ENCODE data around the gene HDGF. TPM values are rescaled to one million over a fixed set of nuclear protein-coding genes. Genes with fewer than 3 reads are reported as not detected.

The HDGF gene
- total and polyA plus RNA-seq, 2 of the 8 experiments (the other 6 are each of a cell fraction or from before 2014, with no cell fraction given) = 145 to 391 TPM

DNA sequence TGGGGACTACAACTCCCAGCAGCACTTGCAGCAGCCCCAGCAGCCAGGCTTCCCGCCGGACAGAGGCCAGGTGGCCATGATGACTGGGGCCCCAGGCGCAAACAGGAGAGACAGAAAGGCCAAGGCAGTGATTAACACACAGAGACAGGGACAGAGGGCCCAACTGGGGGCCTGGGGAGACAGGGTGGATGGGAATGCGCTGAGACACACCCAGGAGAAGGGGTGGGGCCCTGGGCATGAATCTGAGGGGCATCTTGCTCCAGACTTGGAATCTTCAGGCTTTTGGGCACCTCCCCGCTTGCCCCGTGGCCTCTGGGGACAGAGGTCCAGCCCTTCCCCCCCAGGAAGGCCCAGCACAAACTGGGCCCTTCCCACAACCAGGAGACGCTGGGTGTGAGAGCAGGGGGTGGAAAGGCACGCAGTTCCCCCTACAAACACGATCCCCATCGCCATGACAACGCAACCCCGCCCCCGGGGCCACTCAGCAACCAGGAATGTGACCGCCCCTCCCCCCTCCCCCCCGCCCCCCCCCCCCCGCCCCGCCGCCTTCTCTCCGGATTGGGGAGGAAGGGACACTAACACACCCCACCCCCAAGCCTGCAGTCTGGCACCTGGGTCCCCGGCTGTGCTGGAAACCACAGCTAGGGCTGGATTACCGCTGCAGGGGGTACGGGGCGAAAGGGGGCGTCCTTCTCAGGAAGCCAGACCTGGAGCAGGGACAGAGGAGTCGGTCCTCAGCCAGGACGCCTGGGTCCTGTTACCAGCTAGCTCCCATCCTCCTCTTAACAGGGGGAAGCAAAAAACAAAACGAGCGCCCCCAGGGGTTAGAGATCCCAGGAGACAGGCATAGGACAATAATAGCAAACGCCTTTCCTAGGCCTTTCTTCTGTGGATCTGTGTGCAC, 4.5 kb downstream of the HDGF start:
- Histone ChIP-seq H2BK12ac (ENCODE audit: low read depth, low read length) (peak overlapping the region; percentile 98), H3K9ac (replicated peaks in 1 of 4; ENCODE audit: extremely low read depth in 1 of 4, low read depth in 3 of 4, low read length in 3 of 4) (peak overlapping the region; percentile 89 to 99 (median 94)), H2BK120ac (replicated peaks; ENCODE audit: low read depth, low read length) (peak overlapping the region; percentile 73), H2BK5ac (ENCODE audit: low read depth, low read length) (peak overlapping the region; percentile 99), H3K36me3 (ENCODE audit: control insufficient read depth in 2 of 4, insufficient read depth in 4 of 4, low read length in 3 of 4) (peaks cover 13 to 30% (median 14%) of the 10 kb centered on the region in 4 experiments; a peak in 6 of 8 replicates), H3K18ac (ENCODE audit: extremely low read depth, low read length) (peak overlapping the region; percentile 97), H2AFZ (ENCODE audit: low read length) (no peak overlapping the region), H4K8ac (ENCODE audit: extremely low read depth, insufficient read depth, low read length) (peak overlapping the region; percentile 97; the same call in 1 of the 2 replicates), H2BK20ac (ENCODE audit: low read length) (peak overlapping the region; percentile 34; the same call in 1 of the 2 replicates), H3K56ac (replicated peaks; ENCODE audit: insufficient read length, low read depth, low read length) (peak overlapping the region; percentile 90), H3K4ac (replicated peaks; ENCODE audit: insufficient read length, low read depth, low read length) (peak overlapping the region; percentile 55), H3K27me3 (replicated peaks in 1 of 4; ENCODE audit: control insufficient read depth in 3 of 4, extremely low read depth in 1 of 4, insufficient read depth in 3 of 4, low read length in 3 of 4) (no peaks in the 10 kb centered on the region), H3K23ac (ENCODE audit: insufficient read length) (no peak overlapping the region), H3K79me1 (ENCODE audit: low read depth, low read length) (peaks cover 15% of the 10 kb centered on the region), H3K4me2 (ENCODE audit: insufficient read depth in 1 of 2, low read depth in 2 of 2, low read length in 2 of 2) (peak overlapping the region; percentile 98 to 99), H3K4me3 (ENCODE audit: extremely low read depth in 1 of 4, insufficient read depth in 2 of 4, low read depth in 3 of 4, low read length in 4 of 4) (peak overlapping the region; percentile 52 to 100 (median 64)), H3K14ac (ENCODE audit: insufficient read length) (no peak overlapping the region), H4K20me1 (replicated peaks in 1 of 2; ENCODE audit: control insufficient read depth in 1 of 2, insufficient read depth in 2 of 2, low read length in 2 of 2) (peaks cover 0 to 4% of the 10 kb centered on the region in 2 experiments), H3K27ac (ENCODE audit: low read depth, low read length) (peak overlapping the region; percentile 100), H3K4me1 (replicated peaks in 1 of 4; ENCODE audit: control insufficient read depth in 3 of 4, insufficient read depth in 4 of 4, low read length in 3 of 4) (peaks cover 32 to 47% (median 33%) of the 10 kb centered on the region in 4 experiments), H3K79me2 (ENCODE audit: control insufficient read depth in 1 of 2, insufficient read depth in 2 of 2, low read length in 2 of 2) (peaks cover 30 to 63% of the 10 kb centered on the region in 2 experiments), H4K5ac (ENCODE audit: insufficient read length, low read depth, low read length) (peak overlapping the region; percentile 82), H3K23me2 (ENCODE audit: low read depth, low read length) (peaks cover 8% of the 10 kb centered on the region), H2AK5ac (ENCODE audit: low read depth, low read length) (peak overlapping the region; percentile 79; the same call in 1 of the 2 replicates), H4K91ac (replicated peaks; ENCODE audit: insufficient read length, low read length) (peak overlapping the region; percentile 93), H2BK15ac (ENCODE audit: low read length) (peak overlapping the region; percentile 40; the same call in 1 of the 2 replicates), H3K9me3 (ENCODE audit: insufficient read depth in 2 of 2, low read depth in 1 of 2, low read length in 1 of 2) (no peaks in the 10 kb centered on the region)
- CTCF ChIA-PET (ENCODE audit: partially characterized antibody) = interaction anchor here (0.7 to 6.6 kb wide), 19 partner anchors 11 to 92 kb away, joined by 3 to 76 read pairs (median 4); partner anchors contain the start of genes ISG20L2, METTL25B and PRCC
- DNase-seq (ENCODE audit: low read depth in 1 of 2, low spot score in 2 of 2) (peak in 1 of 2 experiments; percentile 91), FAIRE-seq (no peak)
- POLR2A ChIA-PET (ENCODE audit: partially characterized antibody) = interaction anchor here (0.8 to 10.7 kb wide), 15 partner anchors 10 to 113 kb away, joined by 3 to 214 read pairs (median 6); partner anchors contain the start of genes INSRR, ISG20L2, METTL25B and PRCC
- 0% methylated on average over 18 of the region's 29 CpGs; no CpG with 5 or more reads in 1 of the 2 experiments for WGBS, 2 experiments (ENCODE audit: extremely low coverage in 1 of 2, insufficient coverage in 1 of 2, insufficient read length in 1 of 2, insufficient replicate concordance in 2 of 2, low coverage in 1 of 2, low lambda C conversion rate in 2 of 2, missing lambda C conversion rate in 1 of 2)
- TF ChIP-seq TEAD4 (IDR thresholded peaks at IDR 0.05; ENCODE audit: low read depth, low read length) (peak; percentile 76; the same call in 1 of the 2 replicates), TAF7 (optimal IDR thresholded peaks at IDR 0.05; ENCODE audit: borderline replicate concordance, low read depth, low read length) (peak; percentile 23), CBX8 (IDR thresholded peaks at IDR 0.05; ENCODE audit: borderline replicate concordance, low read depth, low read length) (no peak), FOSL1 (IDR thresholded peaks at IDR 0.05; ENCODE audit: insufficient read depth, low read depth, low read length) (no peak), CHD2 (IDR thresholded peaks at IDR 0.05; ENCODE audit: low read length) (peak; percentile 47; the same call in 1 of the 2 replicates), RFX5 (IDR thresholded peaks at IDR 0.05; ENCODE audit: borderline replicate concordance, low read depth, low read length) (no peak), BRCA1 (IDR thresholded peaks at IDR 0.05; ENCODE audit: low read depth, low read length) (no peak), TBP (IDR thresholded peaks at IDR 0.05; ENCODE audit: low read depth, low read length) (peak; percentile 55)
- TF ChIP-seq, protein P1, sequence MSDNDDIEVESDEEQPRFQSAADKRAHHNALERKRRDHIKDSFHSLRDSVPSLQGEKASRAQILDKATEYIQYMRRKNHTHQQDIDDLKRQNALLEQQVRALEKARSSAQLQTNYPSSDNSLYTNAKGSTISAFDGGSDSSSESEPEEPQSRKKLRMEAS (IDR thresholded peaks at IDR 0.05) = peak; percentile 38

Data from H1 (cell line).